ENCODE measurements around the gene PRR35. TPM values are rescaled to one million over a fixed set of nuclear protein-coding genes. Genes with fewer than 3 reads are reported as not detected.

The PRR35 gene
- total RNA-seq, 6 donors from 2014 or later: not detected

- no peak for ATAC-seq (ENCODE audit: low FRiP score in 2 of 2)
- H3K27me3 ChIP-seq: peaks cover 0 to 7% (median under 1%) of the 10 kb centered on the region in 4 donors
- WGBS, 2 donors: 89 to 93% methylated on average over 10 to 11 of the region's 11 CpGs
- H3K4me1 ChIP-seq: no peaks in the 10 kb centered on the region
- no peak overlapping the region for H3K4me3 ChIP-seq
- H3K9me3 ChIP-seq: no peaks in the 10 kb centered on the region
- no peak overlapping the region for H3K27ac ChIP-seq
- peaks cover 9 to 41% (median 39%) of the 10 kb centered on the region in 4 donors for H3K36me3 ChIP-seq
- DNase-seq: no peak
- TF ChIP-seq POLR2AphosphoS5 (IDR thresholded peaks at IDR 0.05) (no peak), EP300 (IDR thresholded peaks at IDR 0.05) (no peak), CTCF (IDR thresholded peaks at IDR 0.05) (no peak), POLR2A (IDR thresholded peaks at IDR 0.05) (no peak)
These were observed 5.9 kb upstream of the PRR35 start for GRCh38 chr16:554297-554621.

- ATAC-seq (ENCODE audit: low FRiP score in 2 of 2) (peak in 1 of 2 donors; percentile 68), DNase-seq (no peak)
- peaks cover 9 to 36% (median 34%) of the 10 kb centered on the region in 4 donors for H3K36me3 ChIP-seq
- H3K27me3 ChIP-seq: peaks cover 1 to 12% (median 4%) of the 10 kb centered on the region in 4 donors
- 80 to 86% methylated on average over 24 to 52 of the region's 54 CpGs for WGBS, 2 donors
- H3K4me1 ChIP-seq: peaks cover 0 to 5% (median 2%) of the 10 kb centered on the region in 4 donors
- H3K27ac ChIP-seq: no peak overlapping the region
- no peak for TF ChIP-seq CTCF (IDR thresholded peaks at IDR 0.05)
- TF ChIP-seq POLR2AphosphoS5 (IDR thresholded peaks at IDR 0.05): no peak
- TF ChIP-seq POLR2A (IDR thresholded peaks at IDR 0.05): no peak
- TF ChIP-seq EP300 (IDR thresholded peaks at IDR 0.05): no peak
- no peak overlapping the region for H3K4me3 ChIP-seq
- H3K9me3 ChIP-seq: no peaks in the 10 kb centered on the region
These were observed 5.4 kb upstream of the PRR35 start for GRCh38 chr16:554640-555365.

DNA sequence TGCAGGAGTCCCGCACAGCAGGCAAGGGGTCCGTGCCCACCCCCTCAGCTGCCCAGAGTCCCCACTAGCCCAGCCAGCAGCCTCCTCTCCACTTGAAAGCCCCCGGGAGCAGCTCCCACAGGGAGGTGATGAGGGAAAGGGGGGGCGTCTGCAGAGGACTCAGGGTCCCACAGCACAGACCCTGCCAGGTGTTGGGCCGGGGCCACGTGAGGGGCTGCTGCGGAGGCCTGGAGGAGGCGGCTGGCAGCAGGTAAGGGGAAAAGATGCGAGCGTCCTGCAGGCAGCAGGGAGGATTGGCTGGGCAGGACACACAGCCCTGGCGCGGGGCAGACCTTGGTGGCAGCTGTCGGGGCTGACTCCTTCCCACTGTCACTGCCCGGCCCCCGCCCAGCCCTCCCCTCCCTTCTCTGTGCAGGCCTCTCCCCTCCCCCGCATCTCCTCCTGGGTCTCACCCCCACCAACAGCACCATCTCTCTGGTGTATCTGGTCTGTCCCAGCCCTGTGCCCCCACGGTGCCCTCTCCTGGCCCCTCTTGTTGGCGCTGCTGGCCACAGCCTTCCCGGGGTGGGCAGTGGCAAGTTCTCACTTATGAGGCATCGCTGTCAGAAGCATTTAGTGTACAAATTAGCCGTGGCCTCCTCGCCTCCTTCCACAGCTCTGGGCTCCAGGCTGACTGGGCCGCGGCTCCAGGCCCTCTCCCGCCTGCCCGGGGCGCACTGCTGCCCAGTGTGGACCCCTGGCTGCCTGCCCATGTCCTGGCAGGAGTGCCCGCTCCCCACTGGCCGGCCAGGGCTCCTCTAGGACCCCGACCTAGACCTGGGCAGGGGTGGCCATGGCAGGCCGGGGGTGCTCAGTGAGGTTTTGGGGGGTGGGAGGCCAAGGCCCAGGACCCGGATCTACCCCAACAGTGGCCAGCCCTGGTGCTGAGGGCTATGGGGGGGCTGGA lies 4.4 kb upstream of the PRR35 start:
- no peak overlapping the region for H3K27ac ChIP-seq
- TF ChIP-seq CTCF (IDR thresholded peaks at IDR 0.05): no peak
- TF ChIP-seq POLR2A (IDR thresholded peaks at IDR 0.05): no peak
- H3K27me3 ChIP-seq: peaks cover 1 to 21% (median 10%) of the 10 kb centered on the region in 4 donors
- H3K4me1 ChIP-seq: peaks cover 0 to 15% (median 6%) of the 10 kb centered on the region in 4 donors
- no peak for DNase-seq
- no peak for ATAC-seq (ENCODE audit: low FRiP score in 2 of 2)
- no peaks in the 10 kb centered on the region for H3K9me3 ChIP-seq
- no peak overlapping the region for H3K4me3 ChIP-seq
- WGBS, 2 donors: 86 to 89% methylated on average over 15 to 21 of the region's 32 CpGs
- peaks cover 9 to 29% (median 29%) of the 10 kb centered on the region in 4 donors for H3K36me3 ChIP-seq

DNA sequence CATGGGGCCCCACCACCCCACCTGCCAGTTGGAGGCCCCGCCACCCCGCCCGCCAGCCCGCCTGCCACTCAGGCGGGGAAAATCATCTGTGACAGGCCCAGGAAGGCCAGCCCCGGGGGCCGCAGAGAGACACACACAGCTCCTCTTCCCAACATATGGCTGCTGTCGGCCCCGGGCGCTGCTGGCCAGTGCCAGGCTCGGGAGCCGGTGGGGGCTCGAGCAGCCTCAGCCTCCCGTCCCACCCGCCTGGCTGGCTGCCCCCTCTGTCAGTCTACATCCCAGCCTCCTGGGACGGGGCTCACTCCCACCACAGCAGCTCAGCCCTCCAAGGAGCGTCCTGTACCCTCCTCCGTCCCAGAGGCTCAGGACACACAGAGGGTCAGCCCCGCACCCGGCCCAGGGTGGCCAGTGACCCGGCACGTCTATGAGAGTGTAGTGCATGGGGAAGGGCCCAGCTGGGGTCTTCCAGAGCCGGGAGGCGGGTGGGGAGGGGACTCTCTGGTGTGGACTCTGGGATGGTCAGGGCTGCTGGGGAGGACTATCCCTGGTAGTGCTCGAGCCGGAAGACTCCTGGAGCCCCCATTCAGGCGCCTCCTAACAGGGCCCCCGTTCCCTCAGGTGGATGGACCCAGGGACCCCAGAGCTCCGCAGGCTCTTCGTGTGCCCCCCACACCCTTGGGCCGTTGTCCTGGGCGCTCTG lies 3.6 kb upstream of the PRR35 start:
- no peak overlapping the region for H3K4me3 ChIP-seq
- ATAC-seq (ENCODE audit: low FRiP score in 2 of 2) (no peak), DNase-seq (no peak)
- H3K27me3 ChIP-seq: peaks cover 1 to 29% (median 14%) of the 10 kb centered on the region in 4 donors
- H3K27ac ChIP-seq: no peak overlapping the region
- no peak for TF ChIP-seq EP300 (IDR thresholded peaks at IDR 0.05)
- no peak for TF ChIP-seq CTCF (IDR thresholded peaks at IDR 0.05)
- no peak for TF ChIP-seq POLR2AphosphoS5 (IDR thresholded peaks at IDR 0.05)
- no peak for TF ChIP-seq POLR2A (IDR thresholded peaks at IDR 0.05)
- no peaks in the 10 kb centered on the region for H3K9me3 ChIP-seq
- WGBS, 2 donors: 84 to 86% methylated on average over 16 to 28 of the region's 32 CpGs
- H3K36me3 ChIP-seq: peaks cover 9 to 25% (median 24%) of the 10 kb centered on the region in 4 donors
- H3K4me1 ChIP-seq: peaks cover 0 to 17% (median 6%) of the 10 kb centered on the region in 4 donors

All from upper lobe of left lung (tissue), 6 donors.